GM21447 (cell line): ENCODE data around the gene FAM219A.
"Not testable (repeated sequence)": the region's sequence is repeated elsewhere in the genome, so short reads cannot be mapped to it uniquely, and the experiment has no call there.

Experiments used
- ATAC-seq: cut with Tn5 transposase; IDR thresholded peaks from one replicate; pipeline ENCODE4 v1.9.1; 2021; ENCODE audit not compliant: unreplicated experiment

Gene FAM219A

GRCh38 chr9:34352957-34353356, 105.4 kb downstream of the FAM219A start:
- not testable (repeated sequence) for ATAC-seq

DNA sequence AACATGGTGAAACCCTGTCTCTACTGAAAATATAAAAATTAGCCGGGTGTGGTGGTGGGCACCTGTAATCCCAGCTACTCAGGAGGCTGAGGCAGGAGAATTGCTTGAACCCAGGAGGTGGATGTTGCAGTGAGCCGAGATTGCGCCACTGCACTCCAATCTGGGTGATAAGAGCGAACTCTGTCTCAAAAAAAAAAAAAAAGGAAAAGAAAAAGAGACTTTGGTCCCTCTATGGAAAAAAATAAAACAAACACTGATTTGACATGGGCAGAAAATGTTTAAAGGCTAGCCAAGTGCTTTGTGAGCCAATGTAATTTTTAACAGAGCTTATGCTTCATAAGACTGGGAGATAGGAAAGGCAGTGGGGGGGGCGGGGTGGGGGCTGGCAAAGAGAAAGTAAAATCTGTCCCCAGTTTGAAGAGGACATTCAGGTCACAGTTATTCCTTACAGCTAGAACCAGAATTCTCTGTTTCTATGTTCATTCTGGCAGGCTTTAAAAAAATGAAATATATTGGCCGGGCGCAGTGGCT, 106.2 kb downstream of the FAM219A start:
- not testable (repeated sequence) for ATAC-seq

DNA sequence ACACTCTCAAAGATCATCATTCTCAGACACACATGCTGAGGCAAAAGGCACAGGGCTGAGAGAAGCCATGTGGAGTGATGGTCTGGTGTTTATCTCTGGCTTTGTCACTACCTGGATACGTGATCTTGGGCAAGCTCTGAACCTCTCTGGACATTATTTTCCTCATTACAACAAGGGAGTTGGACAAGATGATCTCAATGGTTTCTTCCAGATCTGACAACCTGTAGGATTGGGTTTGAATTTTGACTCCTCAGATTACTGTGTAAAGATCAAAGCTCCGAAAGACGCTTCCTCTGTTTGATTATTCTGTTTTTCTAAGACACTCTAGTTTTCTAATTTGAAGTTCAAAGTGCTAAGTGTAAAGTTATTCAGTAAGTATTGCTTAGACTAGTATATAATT, 109.0 kb downstream of the FAM219A start:
- no peak for ATAC-seq
